Thoracic aorta (tissue), 2 donors: ENCODE results near the gene NHSL2. TPM values are rescaled to one million over a fixed set of nuclear protein-coding genes. Genes with fewer than 3 reads are reported as not detected.

Source experiments
- ATAC-seq: fragments of 150-250 bp; one replicate; pipeline ENCODE4 v1.8.0; 2017; ENCODE audit warnings: low read depth; ENCODE audit not compliant: insufficient number of reproducible peaks, low FRiP score
- DNase-seq: peaks from one replicate; pipeline ENCODE4 v3.0.0-alpha.2; 2020; ENCODE audit warnings: low spot score
- H3K27ac ChIP-seq, 2 donors: fragments of 200-600 bp; sonication (generic); 1 replicate in 1 of 2; 2 replicates in 1 of 2; pipeline ENCODE4 v1.5.1; 2016; ENCODE audit warnings: mild to moderate bottlenecking in 2 of 2, moderate library complexity in 2 of 2
- H3K27me3 ChIP-seq: fragments of 200-600 bp; sonication (generic); replicated peaks from 2 replicates; pipeline ENCODE4 v1.6.0; 2016; ENCODE audit warnings: mild to moderate bottlenecking; ENCODE audit not compliant: insufficient read depth
- H3K36me3 ChIP-seq: fragments of 200-600 bp; sonication (generic); one replicate; pipeline ENCODE4 v1.5.1; 2016
- H3K4me1 ChIP-seq, 2 donors: fragments of 200-600 bp; sonication (generic); 1 replicate in 1 of 2; 2 replicates in 1 of 2; pipeline versions ENCODE4 v1.5.1 to v1.6.0; 2016; ENCODE audit warnings: low read depth in 2 of 2, mild to moderate bottlenecking in 1 of 2; ENCODE audit not compliant: control insufficient read depth in 1 of 2
- H3K4me3 ChIP-seq: fragments of 200-600 bp; sonication (generic); 2 replicates; pipeline ENCODE4 v1.5.1; 2016; ENCODE audit warnings: mild to moderate bottlenecking
- H3K9me3 ChIP-seq: fragments of 200-600 bp; sonication (generic); 2 replicates; pipeline ENCODE4 v1.5.1; 2016
- total RNA-seq, 2 donors: library from RNA; depleted of rRNA; stranded (reverse); fragments of >200 nt; gene quantifications; one replicate each; pipeline versions ENCODE4 v1.1.0 to v1.2.3, GENCODE V29; 2016
- TF ChIP-seq, protein P1 (sequence below): fragments of 200-600 bp; sonication (generic); IDR thresholded peaks from one replicate; pipeline ENCODE4 v1.5.1; 2019; ENCODE audit warnings: antibody characterized with exemption

The NHSL2 gene
- total RNA-seq, 2 donors from 2014 or later: 15.0 to 16.5 TPM

DNA sequence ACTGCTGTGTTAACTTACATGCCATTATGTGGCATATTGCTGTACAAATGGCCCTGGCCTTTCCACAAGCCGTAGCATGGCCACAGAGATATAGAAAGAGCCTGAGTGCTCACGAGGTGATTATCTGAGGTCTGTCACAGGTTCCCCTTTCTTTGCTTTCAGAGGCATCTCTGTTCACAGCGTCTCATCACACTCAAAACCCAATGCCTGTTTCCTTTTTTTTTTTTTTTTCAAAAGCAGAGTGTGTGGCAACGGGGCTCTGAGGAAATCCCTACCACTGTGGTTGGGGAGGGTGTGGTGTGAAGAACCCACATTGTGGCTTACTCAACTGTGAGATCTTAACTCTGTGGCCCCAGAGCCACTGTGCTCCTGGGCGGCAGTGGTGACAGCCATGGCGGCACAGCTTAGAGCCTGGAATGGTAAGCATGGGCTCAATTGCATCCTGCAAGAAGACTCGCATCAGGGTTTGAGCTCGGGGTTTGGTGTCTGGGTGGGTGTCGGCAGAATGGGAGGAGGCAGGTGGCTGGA is 190.2 kb downstream of the NHSL2 start:
- TF ChIP-seq, protein P1, sequence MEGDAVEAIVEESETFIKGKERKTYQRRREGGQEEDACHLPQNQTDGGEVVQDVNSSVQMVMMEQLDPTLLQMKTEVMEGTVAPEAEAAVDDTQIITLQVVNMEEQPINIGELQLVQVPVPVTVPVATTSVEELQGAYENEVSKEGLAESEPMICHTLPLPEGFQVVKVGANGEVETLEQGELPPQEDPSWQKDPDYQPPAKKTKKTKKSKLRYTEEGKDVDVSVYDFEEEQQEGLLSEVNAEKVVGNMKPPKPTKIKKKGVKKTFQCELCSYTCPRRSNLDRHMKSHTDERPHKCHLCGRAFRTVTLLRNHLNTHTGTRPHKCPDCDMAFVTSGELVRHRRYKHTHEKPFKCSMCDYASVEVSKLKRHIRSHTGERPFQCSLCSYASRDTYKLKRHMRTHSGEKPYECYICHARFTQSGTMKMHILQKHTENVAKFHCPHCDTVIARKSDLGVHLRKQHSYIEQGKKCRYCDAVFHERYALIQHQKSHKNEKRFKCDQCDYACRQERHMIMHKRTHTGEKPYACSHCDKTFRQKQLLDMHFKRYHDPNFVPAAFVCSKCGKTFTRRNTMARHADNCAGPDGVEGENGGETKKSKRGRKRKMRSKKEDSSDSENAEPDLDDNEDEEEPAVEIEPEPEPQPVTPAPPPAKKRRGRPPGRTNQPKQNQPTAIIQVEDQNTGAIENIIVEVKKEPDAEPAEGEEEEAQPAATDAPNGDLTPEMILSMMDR: no peak
- Histone ChIP-seq H3K36me3 (no peaks in the 10 kb centered on the region), H3K27me3 (no peaks in the 10 kb centered on the region), H3K9me3 (no peaks in the 10 kb centered on the region), H3K27ac (no peak overlapping the region), H3K4me3 (no peak overlapping the region), H3K4me1 (no peaks in the 10 kb centered on the region)
- ATAC-seq (no peak), DNase-seq (no peak)

DNA sequence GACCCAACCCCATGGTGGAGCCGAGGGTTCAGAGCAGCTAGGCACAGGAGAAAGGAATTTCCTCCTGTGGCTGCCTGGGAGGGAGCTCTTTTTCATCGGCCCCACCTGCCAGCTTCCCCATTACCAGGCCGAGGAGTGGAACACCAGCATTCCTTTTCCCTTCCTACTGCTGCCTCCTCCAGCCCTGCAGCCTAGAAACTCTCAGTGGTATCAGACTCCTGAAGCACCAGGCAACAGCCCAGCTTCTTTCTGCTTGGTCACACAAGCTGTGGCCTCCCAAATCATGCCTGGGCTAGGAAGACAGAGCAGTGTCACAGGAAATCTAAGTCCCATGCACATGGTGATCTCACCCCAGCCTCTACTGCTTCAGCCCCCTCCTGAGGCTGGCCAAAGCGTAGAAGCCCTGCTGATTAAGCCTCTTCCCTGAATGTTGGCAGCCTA is 191.0 kb downstream of the NHSL2 start:
- DNase-seq: no peak
- Histone ChIP-seq H3K27me3 (no peaks in the 10 kb centered on the region), H3K9me3 (no peaks in the 10 kb centered on the region), H3K4me1 (no peaks in the 10 kb centered on the region), H3K27ac (no peak overlapping the region), H3K4me3 (no peak overlapping the region), H3K36me3 (no peaks in the 10 kb centered on the region)
- TF ChIP-seq, protein P1: no peak
- ATAC-seq: no peak

DNA sequence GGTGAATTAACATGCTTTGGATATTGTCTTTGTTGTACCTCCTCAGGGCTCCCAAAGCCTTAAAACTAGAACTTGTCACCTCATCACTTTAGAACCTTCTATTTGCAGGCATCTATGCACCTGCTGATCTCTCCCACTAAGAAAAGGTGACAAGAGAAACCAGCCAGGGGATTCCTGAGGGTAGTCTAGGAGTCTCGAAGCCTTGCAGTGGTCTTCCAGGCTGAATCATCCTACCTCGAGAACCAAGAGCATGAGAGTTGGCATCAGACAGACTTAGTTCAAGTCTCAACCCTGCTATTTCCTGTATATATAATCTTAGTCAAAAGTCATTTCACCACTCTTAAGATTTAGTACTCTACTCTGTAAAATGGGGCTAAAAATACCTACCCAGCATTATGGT is 191.5 kb downstream of the NHSL2 start:
- Histone ChIP-seq H3K27ac (no peak overlapping the region), H3K9me3 (no peaks in the 10 kb centered on the region), H3K4me3 (no peak overlapping the region), H3K27me3 (no peaks in the 10 kb centered on the region), H3K36me3 (no peaks in the 10 kb centered on the region), H3K4me1 (no peaks in the 10 kb centered on the region)
- TF ChIP-seq, protein P1: no peak
- DNase-seq (no peak), ATAC-seq (no peak)

DNA sequence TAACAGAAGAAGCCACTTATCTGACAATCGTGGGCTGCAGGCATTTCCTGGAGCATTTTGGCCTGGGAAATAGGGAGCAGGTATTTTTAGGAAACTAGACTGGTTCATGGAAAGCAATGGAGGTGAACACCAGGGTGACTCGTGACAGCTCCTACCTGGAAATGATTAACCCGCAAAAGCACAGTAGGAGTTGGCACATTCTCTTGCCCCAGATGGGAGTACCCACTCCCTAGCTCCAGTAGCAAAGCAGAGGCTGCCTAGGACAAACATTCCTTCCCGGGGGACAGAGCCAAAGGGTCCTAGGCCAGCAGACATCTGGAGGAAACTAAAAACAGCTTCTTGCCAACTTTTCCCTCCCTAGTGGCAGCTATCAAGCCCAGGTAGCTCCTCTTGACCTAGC is 192.1 kb downstream of the NHSL2 start:
- no peaks in the 10 kb centered on the region for H3K9me3 ChIP-seq
- no peaks in the 10 kb centered on the region for H3K4me1 ChIP-seq
- H3K4me3 ChIP-seq: no peak overlapping the region
- ATAC-seq (no peak), DNase-seq (no peak)
- no peaks in the 10 kb centered on the region for H3K36me3 ChIP-seq
- TF ChIP-seq, protein P1: no peak
- no peak overlapping the region for H3K27ac ChIP-seq
- H3K27me3 ChIP-seq: no peaks in the 10 kb centered on the region

DNA sequence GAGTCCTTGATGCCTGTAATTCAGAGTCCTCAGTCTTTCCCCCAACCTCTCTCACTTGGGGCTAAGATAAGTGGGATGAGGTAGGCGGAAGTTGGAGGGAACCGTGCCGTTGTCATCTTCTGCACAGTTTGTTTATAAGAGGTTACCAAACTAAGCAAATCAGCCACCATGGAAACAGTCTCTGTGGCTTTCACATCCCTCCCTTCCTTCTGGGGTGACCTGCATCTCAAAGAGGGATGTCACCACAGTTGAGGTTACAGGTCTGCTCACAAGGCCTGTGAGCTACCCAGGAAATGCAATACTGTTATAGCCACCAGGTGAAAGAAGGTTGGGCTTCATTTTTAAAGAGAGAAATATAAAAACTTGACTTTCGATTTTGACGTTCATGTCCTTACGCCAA is 194.8 kb downstream of the NHSL2 start:
- Histone ChIP-seq H3K27me3 (no peaks in the 10 kb centered on the region), H3K9me3 (no peaks in the 10 kb centered on the region), H3K36me3 (no peaks in the 10 kb centered on the region), H3K4me3 (no peak overlapping the region), H3K27ac (no peak overlapping the region), H3K4me1 (no peaks in the 10 kb centered on the region)
- ATAC-seq: no peak
- TF ChIP-seq, protein P1: no peak
- no peak for DNase-seq
